Measurements from ENCODE around the gene SYNPO2.
"Not testable (repeated sequence)": the region's sequence is repeated elsewhere in the genome, so short reads cannot be mapped to it uniquely, and the experiment has no call there.

SYNPO2 gene

GRCh38 chr4:119032921-119033685 lies 144.4 kb downstream of the SYNPO2 start:
- DNase-seq (ENCODE audit: low read depth in 2 of 2): no peak

DNA sequence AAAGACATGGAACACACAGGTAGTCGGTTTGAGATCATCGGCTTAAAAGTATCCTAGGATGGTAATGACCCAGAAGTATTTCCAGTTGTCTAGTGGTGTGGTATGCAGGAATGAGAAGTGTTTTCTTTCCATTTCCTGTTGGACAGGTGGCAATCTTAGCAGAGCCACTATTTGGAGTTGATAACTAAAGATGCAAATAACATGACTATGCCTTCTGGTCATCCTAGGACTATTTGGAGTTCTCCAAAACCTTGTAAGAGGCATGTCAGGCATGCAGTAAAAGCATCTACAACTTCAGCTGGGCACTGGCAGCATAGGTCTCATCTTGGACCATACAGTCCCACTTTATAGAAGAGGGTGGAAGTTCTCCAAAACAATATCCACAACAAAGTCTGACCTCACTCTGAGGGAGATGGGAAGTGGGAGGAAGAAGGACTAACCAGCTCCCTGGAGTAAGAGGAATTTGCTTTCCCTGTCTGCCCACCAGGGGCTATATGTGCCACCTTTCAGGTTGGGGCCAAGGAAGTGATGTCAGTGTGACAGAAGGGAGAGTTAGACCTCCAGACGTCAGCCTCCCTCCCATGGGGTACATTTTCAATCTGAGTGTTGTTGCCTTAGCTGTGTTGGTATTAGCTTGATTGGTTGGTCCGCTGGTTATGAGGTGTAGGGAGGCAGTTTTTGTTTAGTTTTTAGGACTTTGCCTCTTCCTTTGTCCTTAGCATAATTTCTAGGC lies 145.8 kb downstream of the SYNPO2 start:
- no peak for DNase-seq (ENCODE audit: low read depth in 2 of 2)

DNA sequence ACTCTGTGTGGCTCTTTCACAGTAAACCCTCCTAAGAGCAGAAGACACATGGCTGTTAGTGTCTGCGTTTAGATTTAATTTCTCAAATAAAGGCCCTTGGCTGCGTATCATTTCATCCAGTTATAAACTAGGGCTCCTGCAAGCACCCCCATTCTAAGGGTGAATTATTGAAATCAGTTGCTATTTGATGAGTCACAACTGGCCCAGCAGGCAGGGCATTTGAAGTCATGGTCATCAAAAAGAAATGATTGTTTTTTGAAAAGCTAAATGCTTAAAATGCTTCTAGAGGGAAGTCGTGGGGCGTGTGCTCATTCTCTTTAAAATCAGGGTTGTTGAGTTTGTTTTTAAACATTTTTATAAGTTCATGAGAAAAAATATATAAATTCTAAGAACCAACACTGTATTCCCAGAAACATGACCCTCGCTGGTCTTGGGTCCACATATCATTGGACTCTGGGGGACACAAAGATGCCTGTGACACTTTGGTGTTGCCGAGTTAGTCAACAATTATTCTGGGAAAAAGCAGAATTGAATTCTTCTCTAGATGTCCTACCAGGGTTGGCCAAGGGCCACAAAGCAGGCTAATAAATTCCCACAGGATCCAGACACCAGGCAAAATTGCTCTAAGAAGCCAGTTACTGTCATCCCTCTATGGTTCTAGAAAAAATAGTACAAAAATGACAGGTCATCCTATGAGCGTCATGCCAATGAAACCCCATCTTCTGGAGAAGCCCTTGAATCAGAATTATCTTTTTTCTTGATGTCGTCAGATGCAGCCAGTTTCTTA lies 147.5 kb downstream of the SYNPO2 start:
- DNase-seq (ENCODE audit: low read depth in 2 of 2): no peak

- DNase-seq (ENCODE audit: low read depth in 2 of 2): no peak
Observed at GRCh38 chr4:119037709-119038108, 149.1 kb downstream of the SYNPO2 start.

DNA sequence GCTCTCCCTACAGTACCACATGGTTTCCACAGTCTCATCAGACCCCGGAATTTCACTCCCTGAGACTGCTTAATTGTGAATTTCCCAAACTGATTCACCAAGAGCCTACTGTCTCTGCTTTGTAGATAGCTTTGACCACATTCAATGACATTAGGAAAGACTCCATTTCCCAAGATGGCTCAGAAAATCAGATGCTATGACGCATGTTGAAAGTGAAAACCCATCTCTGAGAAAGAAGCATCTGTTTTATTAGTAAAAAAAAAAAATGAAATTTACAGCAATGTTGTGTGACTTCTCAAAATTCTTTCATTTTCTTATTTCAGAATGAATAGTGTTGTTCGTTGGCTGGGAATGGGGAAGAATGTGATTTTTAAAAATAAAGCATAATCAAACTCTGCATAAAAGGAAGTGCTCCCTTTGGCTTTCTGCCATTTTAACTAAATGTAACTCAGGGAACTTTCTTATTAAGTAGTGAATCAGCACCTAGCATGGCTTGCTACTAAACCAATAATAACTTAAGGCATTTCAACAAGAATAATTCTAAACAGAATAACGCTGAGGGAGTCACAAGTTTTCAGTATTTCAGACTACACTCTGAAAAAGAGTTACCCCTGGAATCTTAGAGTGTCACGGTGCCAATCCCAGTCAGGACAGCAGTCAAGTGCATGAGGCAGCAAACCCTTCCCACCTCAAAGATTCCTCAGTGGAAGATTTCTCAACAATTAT lies 149.6 kb downstream of the SYNPO2 start:
- no peak for DNase-seq (ENCODE audit: low read depth in 2 of 2)

DNA sequence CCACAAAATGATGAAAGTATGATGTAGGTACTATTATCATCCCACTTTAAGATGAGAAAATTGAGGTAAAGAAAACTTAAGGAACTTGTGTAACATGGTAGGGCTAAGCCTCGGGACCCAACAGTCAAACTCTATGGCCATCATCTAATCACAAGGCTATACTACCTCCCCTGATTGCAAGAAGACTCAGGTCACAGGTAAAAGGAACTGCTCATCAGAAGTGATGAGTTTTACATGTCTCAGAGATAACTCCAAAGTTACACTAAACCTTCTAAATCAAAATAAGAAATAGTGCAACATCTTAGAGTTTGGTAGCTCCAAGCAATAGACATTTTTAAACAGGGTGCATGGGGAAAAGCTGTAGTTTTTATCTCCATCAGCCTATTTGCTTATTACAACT lies 150.5 kb downstream of the SYNPO2 start:
- DNase-seq (ENCODE audit: low read depth in 2 of 2): no peak

DNA sequence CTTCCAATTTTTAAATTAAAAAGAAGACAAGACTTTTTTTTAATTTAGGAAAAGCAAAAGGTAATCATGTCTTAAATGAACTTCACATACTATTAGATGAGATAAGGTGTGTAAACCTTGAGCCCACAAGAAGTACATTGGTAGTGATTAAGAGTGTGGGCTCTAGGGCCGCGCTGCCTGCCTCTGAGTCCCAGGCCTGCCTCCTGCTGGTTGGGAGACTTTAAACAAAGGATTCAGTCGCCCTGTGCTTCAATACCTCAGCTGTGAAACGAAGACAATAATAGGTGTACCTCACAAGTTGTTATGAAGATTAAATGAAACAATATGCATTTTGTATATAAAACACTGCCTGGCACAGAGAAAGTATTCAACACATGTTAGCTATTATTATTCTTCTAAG lies 151.1 kb downstream of the SYNPO2 start:
- no peak for DNase-seq (ENCODE audit: low read depth in 2 of 2)

- no peak for DNase-seq (ENCODE audit: low read depth in 2 of 2)
Observed at GRCh38 chr4:119040261-119040660, 151.6 kb downstream of the SYNPO2 start.

GRCh38 chr4:119040694-119041185 lies 152.1 kb downstream of the SYNPO2 start:
- DNase-seq (ENCODE audit: low read depth in 2 of 2): no peak

DNA sequence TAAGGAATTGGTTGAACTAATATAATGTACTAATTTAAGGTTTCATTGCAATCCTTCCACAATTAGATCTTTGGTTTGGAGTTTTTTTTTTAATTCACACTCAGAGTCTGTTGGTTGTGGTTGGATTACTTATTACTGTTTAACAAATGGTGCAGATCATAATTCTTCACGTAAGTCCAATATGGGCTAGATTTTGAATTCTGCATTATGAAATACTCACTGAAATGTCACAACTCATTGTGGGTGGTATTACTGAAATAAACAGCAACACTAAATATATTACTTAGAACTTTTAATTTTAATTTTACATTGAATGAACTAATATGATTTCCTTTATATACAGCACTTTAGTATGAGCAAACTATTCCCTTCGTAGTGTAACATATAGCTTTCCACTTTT lies 152.7 kb downstream of the SYNPO2 start:
- DNase-seq (ENCODE audit: low read depth in 2 of 2): no peak

- DNase-seq (ENCODE audit: low read depth in 2 of 2): no peak
Observed at GRCh38 chr4:119041951-119042560, 153.4 kb downstream of the SYNPO2 start.

DNA sequence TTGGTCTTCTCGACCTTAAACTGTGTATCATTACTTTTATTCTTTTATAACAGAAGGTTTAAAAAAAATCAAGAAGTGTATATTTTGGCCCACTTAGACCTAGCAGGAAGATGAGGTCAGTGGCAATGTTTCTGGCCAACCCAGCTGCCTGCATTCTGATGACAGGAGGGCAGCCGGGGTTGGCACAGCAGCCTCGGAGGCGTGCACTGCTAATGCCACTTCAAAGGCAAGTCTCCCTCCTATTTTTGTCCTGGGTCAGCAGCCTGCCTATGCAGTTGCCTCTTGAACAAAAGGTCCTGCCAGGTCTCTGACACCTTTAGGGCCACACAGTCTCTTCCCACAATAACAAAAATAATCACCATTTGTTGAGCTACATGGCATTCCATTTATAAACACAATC lies 157.6 kb downstream of the SYNPO2 start:
- no peak for DNase-seq (ENCODE audit: low read depth in 2 of 2)

- DNase-seq (ENCODE audit: low read depth in 2 of 2): not testable (repeated sequence)
Observed at GRCh38 chr4:119047059-119047458, 158.4 kb downstream of the SYNPO2 start.

DNA sequence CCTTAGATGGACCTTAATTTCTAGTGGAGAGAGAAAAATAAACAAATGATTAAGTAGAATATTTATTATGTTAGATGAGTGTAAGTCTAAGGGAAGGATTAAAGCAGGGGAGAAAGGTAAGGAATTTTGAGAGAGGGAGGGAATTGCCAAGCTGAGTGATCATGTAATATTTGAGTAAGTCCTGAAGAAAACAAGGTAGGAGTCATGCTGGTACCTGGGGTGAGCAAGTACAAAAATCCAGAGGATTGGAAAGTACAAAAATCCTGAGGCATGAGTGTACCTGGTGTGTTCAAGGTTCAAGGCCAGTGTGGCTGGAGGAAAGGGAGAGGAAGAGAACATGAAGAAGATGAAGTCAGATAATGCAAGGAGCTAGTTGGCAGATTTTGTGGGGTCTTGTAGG lies 159.8 kb downstream of the SYNPO2 start:
- DNase-seq (ENCODE audit: low read depth in 2 of 2): no peak

- no peak for DNase-seq (ENCODE audit: low read depth in 2 of 2)
Observed at GRCh38 chr4:119049342-119049741, 160.7 kb downstream of the SYNPO2 start.

DNA sequence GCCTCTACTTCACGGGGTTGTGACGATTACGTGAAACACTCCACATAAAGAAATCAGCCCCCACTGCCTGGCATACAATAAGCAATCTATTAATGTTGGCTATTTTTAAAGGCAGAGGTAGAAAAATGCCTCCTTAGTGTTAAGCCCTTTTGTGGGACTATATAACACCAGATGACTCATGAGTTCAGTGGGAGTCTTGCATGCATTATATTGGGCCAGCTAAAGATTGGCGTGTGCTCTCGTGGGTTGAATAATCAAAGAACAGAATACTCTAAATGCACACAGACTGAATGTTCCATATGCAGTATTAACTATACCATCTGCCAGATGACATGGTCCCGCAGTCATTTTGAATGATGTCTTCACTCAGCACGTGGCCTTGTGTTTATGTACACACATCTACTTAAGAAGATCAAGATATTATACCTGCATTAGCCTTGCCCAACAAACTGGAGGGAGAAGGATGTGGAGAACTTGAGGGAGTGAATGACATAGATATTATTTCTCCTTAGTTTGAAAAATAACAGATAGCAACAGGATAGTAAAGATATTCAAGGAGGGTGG lies 162.0 kb downstream of the SYNPO2 start:
- DNase-seq (ENCODE audit: low read depth in 2 of 2): no peak

DNA sequence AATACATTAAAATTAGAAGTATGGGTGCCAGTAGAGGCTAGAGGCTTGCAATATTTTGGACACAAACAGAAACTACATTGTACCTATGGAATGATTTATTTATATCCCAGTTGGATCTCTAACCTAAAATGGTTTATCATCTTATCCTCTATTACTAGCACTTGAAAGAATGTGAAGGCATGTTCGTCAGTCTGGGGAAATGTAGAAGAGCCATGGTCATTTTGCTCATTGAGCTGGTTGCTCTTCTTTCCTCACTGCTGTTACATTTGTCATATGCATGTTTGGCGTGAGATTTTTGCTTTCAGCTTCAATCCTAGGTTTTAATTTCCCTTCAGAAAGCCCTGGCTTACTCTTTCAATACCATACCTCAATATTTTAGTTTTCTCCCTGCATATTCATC lies 164.6 kb downstream of the SYNPO2 start:
- DNase-seq (ENCODE audit: low read depth in 2 of 2): no peak

- DNase-seq (ENCODE audit: low read depth in 2 of 2): no peak
Observed at GRCh38 chr4:119053997-119054396, 165.3 kb downstream of the SYNPO2 start.

- no peak for DNase-seq (ENCODE audit: low read depth in 2 of 2)
Observed at GRCh38 chr4:119057417-119057816, 168.8 kb downstream of the SYNPO2 start.

DNA sequence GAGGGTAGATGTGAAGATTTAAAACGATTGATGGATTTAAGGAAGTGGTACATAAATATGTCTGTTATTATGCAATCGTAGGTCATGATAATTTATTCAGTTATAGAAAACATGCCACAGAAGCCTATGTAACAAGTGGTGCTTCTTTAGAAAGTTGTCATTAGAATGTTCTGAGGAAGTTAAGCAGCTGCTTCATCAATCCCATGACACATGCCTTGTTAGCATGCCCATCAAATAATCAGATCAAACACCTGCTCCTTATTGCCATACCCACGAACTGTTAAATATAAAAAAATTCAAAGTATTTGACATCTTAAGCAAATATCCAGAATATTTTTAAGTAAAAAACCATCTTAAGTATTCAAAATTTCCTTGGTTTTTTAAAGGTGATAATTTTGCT lies 170.6 kb downstream of the SYNPO2 start:
- no peak for DNase-seq (ENCODE audit: low read depth in 2 of 2)

DNA sequence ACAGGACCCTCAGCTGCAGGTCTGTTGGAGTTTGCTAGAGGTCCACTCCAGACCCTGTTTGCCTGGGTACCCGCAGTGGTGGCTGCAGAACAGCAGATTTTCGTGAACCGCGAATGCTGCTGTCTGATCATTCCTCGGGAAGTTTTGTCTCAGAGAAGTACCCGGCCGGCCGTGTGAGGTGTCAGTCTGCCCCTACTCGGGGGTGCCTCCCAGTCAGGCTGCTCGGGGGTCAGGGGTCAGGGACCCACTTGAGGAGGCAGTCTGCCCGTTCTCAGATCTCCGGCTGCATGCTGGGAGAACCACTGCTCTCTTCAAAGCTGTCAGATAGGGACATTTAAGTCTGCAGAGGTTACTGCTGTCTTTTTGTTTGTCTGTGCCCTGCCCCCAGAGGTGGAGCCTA lies 178.5 kb downstream of the SYNPO2 start:
- DNase-seq (ENCODE audit: low read depth in 2 of 2): not testable (repeated sequence)
